ENCODE results near the gene ANTKMT. TPM values are rescaled to one million over a fixed set of nuclear protein-coding genes. Genes with fewer than 3 reads are reported as not detected.
A peak's percentile ranks its signal among the peaks of the same experiment; 100 is the strongest.

ANTKMT gene
- total and polyA plus RNA-seq, 5 experiments from 2014 or later: 44.3 to 128 (median 93.5) TPM

DNA sequence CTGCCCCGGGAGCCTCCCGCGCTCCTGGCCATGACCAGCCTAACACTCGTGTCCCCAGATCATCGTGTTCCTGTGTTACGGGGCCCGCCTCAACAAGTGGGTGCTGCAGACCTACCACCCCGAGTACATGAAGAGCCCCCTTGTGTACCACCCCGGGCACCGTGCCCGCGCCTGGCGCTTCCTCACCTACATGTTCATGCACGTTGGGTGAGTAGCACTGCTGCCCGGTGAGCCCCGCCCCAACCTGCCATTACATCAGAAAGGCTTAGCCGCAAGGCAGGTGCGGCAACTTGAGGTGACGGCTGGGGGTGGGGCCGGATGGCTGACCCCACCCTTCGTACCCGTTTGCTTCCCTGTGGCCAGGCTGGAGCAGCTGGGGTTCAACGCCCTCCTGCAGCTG, 44.0 kb upstream of the ANTKMT start:
- H3K4me3 Mint-ChIP-seq: peak overlapping the region in 3 of 10 donors; percentile 11 to 43 (median 33)
- peak overlapping the region in 1 of 10 donors; percentile 8 for H3K27ac Mint-ChIP-seq
- peaks cover 4 to 33% (median 21%) of the 10 kb centered on the region in 4 donors for H3K4me1 Mint-ChIP-seq
- peaks cover 0 to 18% (median 0%) of the 10 kb centered on the region in 3 donors for H3K36me3 Mint-ChIP-seq
- H3K9me3 Mint-ChIP-seq: no peaks in the 10 kb centered on the region
- DNase-seq: peak in 2 of 10 donors; percentile 19 to 25
- POLR2A ChIA-PET: interaction anchor here (1.1 to 8.3 kb wide), 4 partner anchors 9 to 442 kb away, joined by 3 to 95 read pairs (median 8); partner anchors contain the start of genes FAM234A, RHOT2 and WDR24
- ATAC-seq: no peak
- H3K27me3 Mint-ChIP-seq: peaks cover 0 to 2% (median 0%) of the 10 kb centered on the region in 5 donors

DNA sequence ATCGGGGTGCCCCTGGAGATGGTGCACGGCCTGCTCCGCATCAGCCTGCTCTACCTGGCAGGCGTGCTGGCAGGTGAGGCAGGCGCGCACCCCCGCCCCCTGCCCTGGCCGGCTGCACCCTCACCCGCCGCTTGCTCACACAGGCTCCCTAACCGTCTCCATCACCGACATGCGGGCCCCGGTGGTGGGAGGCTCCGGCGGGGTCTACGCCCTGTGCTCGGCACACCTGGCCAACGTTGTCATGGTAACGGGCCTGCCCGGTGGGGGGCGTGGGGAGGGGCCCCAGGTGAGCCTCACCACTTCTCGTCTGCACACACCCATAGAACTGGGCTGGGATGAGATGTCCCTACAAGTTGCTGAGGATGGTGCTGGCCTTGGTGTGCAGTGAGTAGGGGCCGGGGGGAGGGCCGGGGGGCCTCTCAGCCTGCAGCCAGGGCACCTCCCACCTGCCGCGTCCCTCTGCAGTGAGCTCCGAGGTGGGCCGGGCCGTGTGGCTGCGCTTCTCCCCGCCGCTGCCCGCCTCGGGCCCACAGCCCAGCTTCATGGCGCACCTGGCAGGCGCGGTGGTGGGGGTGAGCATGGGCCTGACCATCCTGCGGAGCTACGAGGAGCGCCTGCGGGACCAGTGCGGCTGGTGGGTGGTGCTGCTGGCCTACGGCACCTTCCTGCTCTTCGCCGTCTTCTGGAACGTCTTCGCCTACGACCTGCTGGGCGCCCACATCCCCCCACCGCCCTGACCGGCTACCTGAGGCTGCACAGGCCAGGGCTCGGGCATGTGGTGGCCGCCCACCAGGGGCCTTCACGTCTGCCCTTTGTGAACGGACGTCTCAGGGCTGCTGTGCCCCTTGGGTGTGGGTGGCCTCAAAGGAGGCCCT, 43.4 kb upstream of the ANTKMT start:
- ATAC-seq (no peak), DNase-seq (no peak)
- H3K27me3 Mint-ChIP-seq: peaks cover 0 to 2% (median 0%) of the 10 kb centered on the region in 5 donors
- peaks cover 7 to 39% (median 26%) of the 10 kb centered on the region in 4 donors for H3K4me1 Mint-ChIP-seq
- peak overlapping the region in 1 of 10 donors; percentile 11 for H3K4me3 Mint-ChIP-seq
- H3K9me3 Mint-ChIP-seq: no peaks in the 10 kb centered on the region
- POLR2A ChIA-PET: interaction anchor here (0.6 to 8.3 kb wide), 6 partner anchors 10 to 443 kb away, joined by 3 to 95 read pairs (median 20); partner anchors contain the start of genes FAM234A, RHOT2 and WDR24
- H3K36me3 Mint-ChIP-seq: peaks cover 0 to 21% (median 2%) of the 10 kb centered on the region in 3 donors
- H3K27ac Mint-ChIP-seq: no peak overlapping the region

DNA sequence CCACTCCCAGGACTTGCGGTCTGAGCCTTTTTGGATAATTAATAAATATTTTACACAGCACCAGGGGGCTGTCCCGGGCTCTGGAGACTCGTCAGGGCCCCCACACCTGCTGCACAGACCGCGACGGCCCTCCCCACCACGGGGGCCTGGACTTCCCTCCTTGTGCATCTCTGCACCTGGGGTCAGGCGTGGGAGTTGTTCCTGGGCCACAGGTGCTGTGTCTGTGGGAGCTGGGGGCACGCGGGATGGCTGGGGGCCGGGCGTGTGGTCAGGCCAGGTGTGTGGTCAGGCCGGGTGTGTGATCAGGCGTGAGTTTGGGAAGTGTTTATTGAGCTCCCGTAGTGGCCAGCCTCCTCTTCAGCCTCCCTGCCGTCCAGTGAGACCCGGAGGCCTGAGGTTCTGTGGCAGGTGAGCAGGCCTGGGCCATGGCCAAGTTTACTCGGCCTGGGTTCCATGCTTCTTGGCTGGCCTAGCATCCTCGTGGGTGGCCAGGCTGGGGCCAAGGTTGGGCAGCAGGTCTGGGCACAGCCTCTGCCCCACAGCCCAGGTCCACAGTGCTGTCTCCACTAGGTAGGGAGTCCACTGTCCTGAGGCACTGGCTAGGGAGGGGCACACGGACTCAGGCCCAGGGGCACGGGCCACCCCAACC, 42.6 kb upstream of the ANTKMT start:
- no peak for ATAC-seq

DNA sequence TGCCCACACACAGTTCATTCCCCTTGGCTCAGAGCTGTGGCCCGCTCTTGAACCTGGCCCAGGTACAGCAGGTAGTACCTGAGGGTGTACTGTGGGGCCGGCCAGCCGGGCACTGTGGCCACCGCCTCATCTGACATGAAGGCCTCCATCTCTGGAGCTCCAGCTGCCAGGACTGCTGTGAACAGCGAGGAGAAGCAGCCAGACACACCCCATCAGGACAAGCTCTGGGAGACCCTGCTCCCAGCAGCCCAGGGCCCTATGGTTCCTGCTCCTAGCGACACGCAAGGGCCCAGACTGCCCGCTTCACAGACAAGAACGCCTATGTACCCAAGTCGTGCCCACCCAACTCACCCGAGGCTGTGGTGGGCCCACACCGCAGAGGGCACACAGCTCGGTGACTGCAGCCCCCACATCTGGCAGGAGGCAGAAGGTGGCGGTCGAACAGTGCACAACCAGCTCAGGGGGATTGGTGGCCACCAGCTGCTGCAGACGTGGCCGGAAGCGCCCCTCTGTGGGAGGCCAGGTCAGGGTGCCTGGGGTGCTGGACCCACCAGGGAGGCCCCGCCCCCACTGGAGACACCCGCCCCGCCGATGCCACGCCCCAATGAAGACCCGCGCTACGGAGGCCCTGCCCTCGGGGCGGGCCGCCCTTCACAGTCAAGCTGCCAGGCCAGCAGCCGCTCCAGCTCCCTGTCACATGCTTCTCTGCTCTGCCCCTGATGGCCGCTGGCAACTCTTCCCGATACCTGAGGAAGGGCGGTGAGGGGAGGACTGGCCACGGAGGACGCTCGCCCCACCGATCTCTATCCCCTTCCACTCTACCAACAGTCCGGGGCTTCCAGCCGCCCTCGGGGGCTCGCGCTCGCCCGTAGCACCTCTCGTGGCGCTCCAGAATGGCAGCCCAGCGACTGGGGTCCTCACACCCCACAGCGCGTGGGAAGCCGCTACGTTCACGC, 41.8 kb upstream of the ANTKMT start:
- POLR2A ChIA-PET: interaction anchor here (0.6 to 8.3 kb wide), 7 partner anchors 9 to 47 kb away, joined by 3 to 95 read pairs (median 6); partner anchors contain the start of genes CCDC78, RHOT2 and WDR24
- H3K36me3 Mint-ChIP-seq: peaks cover 0 to 14% (median 3%) of the 10 kb centered on the region in 3 donors
- DNase-seq: peak in 9 of 10 donors; percentile 33 to 76 (median 55)
- peak overlapping the region in 9 of 10 donors; percentile 37 to 94 (median 83) for H3K27ac Mint-ChIP-seq
- H3K4me1 Mint-ChIP-seq: peaks cover 7 to 46% (median 33%) of the 10 kb centered on the region in 4 donors
- H3K27me3 Mint-ChIP-seq: peaks cover 0 to 2% (median 0%) of the 10 kb centered on the region in 5 donors
- ATAC-seq: peak; percentile 23 to 27
- H3K9me3 Mint-ChIP-seq: no peaks in the 10 kb centered on the region
- H3K4me3 Mint-ChIP-seq: peak overlapping the region; percentile 66 to 90 (median 84)

More for the DNA sequence above, 42.6 kb upstream of the ANTKMT start:
- POLR2A ChIA-PET: interaction anchor here (0.6 to 8.3 kb wide), 7 partner anchors 10 to 42 kb away, joined by 3 to 95 read pairs (median 5); partner anchors contain the start of genes RHOT2 and WDR24
- H3K27me3 Mint-ChIP-seq: peaks cover 0 to 2% (median 0%) of the 10 kb centered on the region in 5 donors
- peak overlapping the region in 6 of 10 donors; percentile 4 to 86 (median 76) for H3K4me3 Mint-ChIP-seq
- no peak for DNase-seq
- H3K4me1 Mint-ChIP-seq: peaks cover 8 to 42% (median 30%) of the 10 kb centered on the region in 4 donors
- peak overlapping the region in 1 of 10 donors; percentile 94 for H3K27ac Mint-ChIP-seq
- H3K9me3 Mint-ChIP-seq: no peaks in the 10 kb centered on the region
- peaks cover 0 to 16% (median 3%) of the 10 kb centered on the region in 3 donors for H3K36me3 Mint-ChIP-seq

DNA sequence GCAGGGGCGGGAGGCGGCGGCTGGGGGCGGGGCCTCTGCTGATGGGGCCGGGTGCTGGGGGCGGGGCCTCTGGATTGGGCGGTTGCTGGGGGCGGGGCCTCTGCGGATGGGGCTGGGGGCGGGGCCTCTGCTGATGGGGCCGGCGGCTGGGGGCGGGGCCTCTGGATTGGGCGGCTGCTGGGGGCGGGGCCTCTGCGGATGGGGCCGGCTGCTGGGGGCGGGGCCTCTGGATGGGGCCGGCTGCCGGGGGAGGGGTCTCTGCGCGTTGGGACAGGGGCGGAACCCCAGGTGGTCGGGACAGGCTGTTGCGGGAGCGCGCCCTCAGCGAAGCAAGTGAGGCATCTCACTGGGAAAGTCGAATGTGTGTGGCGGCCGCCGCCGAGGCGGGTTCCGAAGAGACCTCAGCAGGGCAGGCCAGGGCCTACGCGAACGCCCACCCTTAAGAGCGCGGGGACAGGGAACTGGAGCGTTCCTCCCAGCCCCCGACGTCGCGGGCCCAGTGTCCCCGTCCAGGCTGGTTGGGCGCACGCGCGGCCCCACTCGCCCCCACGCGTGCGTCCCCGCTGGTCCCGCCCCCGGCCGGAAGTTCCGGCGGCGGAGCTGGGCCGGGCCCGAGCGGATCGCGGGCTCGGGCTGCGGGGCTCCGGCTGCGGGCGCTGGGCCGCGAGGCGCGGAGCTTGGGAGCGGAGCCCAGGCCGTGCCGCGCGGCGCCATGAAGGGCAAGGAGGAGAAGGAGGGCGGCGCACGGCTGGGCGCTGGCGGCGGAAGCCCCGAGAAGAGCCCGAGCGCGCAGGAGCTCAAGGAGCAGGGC, 40.9 kb upstream of the ANTKMT start, which contains the start of gene STUB1:
STUB1 (plus strand) TSS at position 597 of the 811 bp plus-strand sequence; CDS start at position 713, 116 bp downstream.
- Mint-ChIP-seq H3K36me3 (peaks cover 0 to 12% (median 3%) of the 10 kb centered on the region in 3 donors), H3K9me3 (no peaks in the 10 kb centered on the region), H3K27me3 (peaks cover 0 to 2% (median 0%) of the 10 kb centered on the region in 5 donors), H3K4me1 (peaks cover 7 to 44% (median 33%) of the 10 kb centered on the region in 4 donors), H3K27ac (peak within 1 kb of the TSS in 9 of 10 donors; percentile 61 to 94 (median 82)), H3K4me3 (peak within 1 kb of the TSS; percentile 75 to 90 (median 84))
- DNase-seq (peak; percentile 74 to 97 (median 86)), ATAC-seq (peak; percentile 50 to 56)
- POLR2A ChIA-PET: interaction anchor here (0.5 to 8.3 kb wide), 11 partner anchors 10 to 1292 kb away, joined by 3 to 95 read pairs (median 6); partner anchors contain the start of genes ANTKMT, CCDC78, DECR2 and HAGHL

DNA sequence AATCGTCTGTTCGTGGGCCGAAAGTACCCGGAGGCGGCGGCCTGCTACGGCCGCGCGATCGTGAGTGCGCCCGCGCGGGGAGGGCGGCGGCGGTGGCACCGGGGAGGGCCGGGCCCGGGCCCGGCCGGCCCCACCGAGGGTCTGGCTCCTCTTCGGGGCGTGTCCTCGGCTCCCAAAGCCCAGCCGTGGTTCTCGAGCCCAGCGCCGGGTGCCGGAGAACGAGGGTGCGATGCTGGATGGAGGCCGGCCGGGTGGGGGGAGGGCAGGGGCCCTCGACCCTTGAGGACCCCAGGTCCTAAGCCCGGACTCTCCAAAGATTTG, 40.4 kb upstream of the ANTKMT start:
- ATAC-seq: no peak
- Mint-ChIP-seq H3K9me3 (no peaks in the 10 kb centered on the region), H3K4me3 (peak overlapping the region; percentile 64 to 86 (median 74)), H3K27ac (peak overlapping the region in 4 of 10 donors; percentile 25 to 65 (median 58)), H3K4me1 (peaks cover 7 to 41% (median 29%) of the 10 kb centered on the region in 4 donors), H3K27me3 (peaks cover 0 to 2% (median 0%) of the 10 kb centered on the region in 5 donors), H3K36me3 (peaks cover 0 to 12% (median 3%) of the 10 kb centered on the region in 3 donors)
- DNase-seq: no peak
- POLR2A ChIA-PET: interaction anchor here (0.5 to 8.3 kb wide), 12 partner anchors 9 to 1291 kb away, joined by 3 to 95 read pairs (median 6); partner anchors contain the start of genes ANTKMT, CCDC78, DECR2 and HAGHL

GRCh38 chr16:680967-681745, 39.8 kb upstream of the ANTKMT start:
- H3K36me3 Mint-ChIP-seq: peaks cover 0 to 13% (median 3%) of the 10 kb centered on the region in 3 donors
- H3K4me1 Mint-ChIP-seq: peaks cover 7 to 41% (median 32%) of the 10 kb centered on the region in 4 donors
- peaks cover 0 to 2% (median 0%) of the 10 kb centered on the region in 5 donors for H3K27me3 Mint-ChIP-seq
- POLR2A ChIA-PET: interaction anchor here (0.5 to 8.3 kb wide), 14 partner anchors 9 to 1835 kb away, joined by 3 to 95 read pairs (median 5); partner anchors contain the start of genes ANTKMT, HAGHL, MCRIP2 and METTL26
- H3K4me3 Mint-ChIP-seq: peak overlapping the region; percentile 64 to 81 (median 71)
- H3K27ac Mint-ChIP-seq: peak overlapping the region in 7 of 10 donors; percentile 19 to 84 (median 44)
- ATAC-seq (no peak), DNase-seq (no peak)
- no peaks in the 10 kb centered on the region for H3K9me3 Mint-ChIP-seq

DNA sequence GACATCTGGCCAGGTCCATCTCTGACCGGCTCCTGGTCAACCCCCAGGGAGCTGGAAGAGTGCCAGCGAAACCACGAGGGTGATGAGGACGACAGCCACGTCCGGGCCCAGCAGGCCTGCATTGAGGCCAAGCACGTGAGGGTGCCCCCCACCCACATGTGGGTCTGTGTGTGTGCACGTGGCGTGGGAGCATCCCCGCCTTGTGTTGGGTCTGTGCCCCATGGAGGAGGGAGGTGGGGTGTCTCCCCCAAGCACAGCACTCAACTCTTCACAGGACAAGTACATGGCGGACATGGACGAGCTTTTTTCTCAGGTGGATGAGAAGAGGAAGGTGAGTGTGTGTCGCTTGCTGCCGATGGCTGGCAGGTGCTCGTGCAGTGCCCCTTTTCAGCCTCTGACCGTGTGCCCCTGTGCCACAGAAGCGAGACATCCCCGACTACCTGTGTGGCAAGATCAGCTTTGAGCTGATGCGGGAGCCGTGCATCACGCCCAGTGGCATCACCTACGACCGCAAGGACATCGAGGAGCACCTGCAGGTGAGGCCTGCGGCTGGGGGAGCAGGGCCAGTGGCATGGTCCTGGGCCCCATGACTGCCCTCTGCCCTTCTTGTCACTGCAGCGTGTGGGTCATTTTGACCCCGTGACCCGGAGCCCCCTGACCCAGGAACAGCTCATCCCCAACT, 39.1 kb upstream of the ANTKMT start:
- H3K4me1 Mint-ChIP-seq: peaks cover 7 to 36% (median 32%) of the 10 kb centered on the region in 4 donors
- H3K27me3 Mint-ChIP-seq: no peaks in the 10 kb centered on the region
- DNase-seq: no peak
- POLR2A ChIA-PET: interaction anchor here (0.5 to 8.3 kb wide), 13 partner anchors 8 to 1283 kb away, joined by 3 to 95 read pairs (median 5); partner anchors contain the start of genes ANTKMT, HAGHL, MCRIP2 and METTL26
- H3K4me3 Mint-ChIP-seq: peak overlapping the region; percentile 64 to 82 (median 78)
- peak overlapping the region in 6 of 10 donors; percentile 19 to 84 (median 53) for H3K27ac Mint-ChIP-seq
- H3K36me3 Mint-ChIP-seq: peaks cover 0 to 14% (median 3%) of the 10 kb centered on the region in 3 donors
- H3K9me3 Mint-ChIP-seq: no peaks in the 10 kb centered on the region
- ATAC-seq: no peak

Measured in naive thymus-derived CD8-positive, alpha-beta T cell (primary cell).